Activated B cell treated with CpG ODN at 0.5 μM for 24 hours (primary cell): Measurements from ENCODE around the gene DLG2. TPM values are rescaled to one million over a fixed set of nuclear protein-coding genes. Genes with fewer than 3 reads are reported as not detected.

ENCODE experiments used
- ATAC-seq: fragments of 200-7000 bp; cut with Tn5 transposase; one replicate; pipeline ENCODE4 v1.10.0; 2021; ENCODE audit warnings: low read depth, mild to moderate bottlenecking, moderate library complexity
- CTCF ChIA-PET: fragments of 350-600 bp; sonication (Branson Sonifier 250); formaldehyde crosslinking; loops from one replicate; lab custom pipeline; 2021; ENCODE audit warnings: antibody characterized with exemption; lab: Charles Lee
- POLR2A ChIA-PET: fragments of 350-600 bp; sonication (Branson Sonifier 250); formaldehyde crosslinking; loops from one replicate; lab custom pipeline; 2021; ENCODE audit warnings: antibody characterized with exemption; lab: Charles Lee
- DNase-seq: peaks from one replicate; pipeline ENCODE4 v3.0.0; 2022
- H3K27ac Mint-ChIP-seq: one replicate; pipeline ENCODE4 v1.8.0; 2020; ENCODE audit warnings: mixed read lengths
- H3K27me3 Mint-ChIP-seq: one replicate; pipeline ENCODE4 v1.8.0; 2021; ENCODE audit warnings: mixed read lengths
- H3K36me3 Mint-ChIP-seq: one replicate; pipeline ENCODE4 v1.8.0; 2021; ENCODE audit warnings: low read depth, mixed read lengths
- H3K4me1 Mint-ChIP-seq: one replicate; pipeline ENCODE4 v1.8.0; 2021; ENCODE audit warnings: mixed read lengths
- H3K4me3 Mint-ChIP-seq: one replicate; pipeline ENCODE4 v1.8.0; 2020; ENCODE audit warnings: mild to moderate bottlenecking, mixed read lengths
- H3K9me3 Mint-ChIP-seq: one replicate; pipeline ENCODE4 v1.8.0; 2020; ENCODE audit warnings: mixed read lengths
- CTCF ChIP-seq: fragments of 200-600 bp; IDR thresholded peaks from one replicate; pipeline ENCODE4 v1.8.0; 2022; ENCODE audit warnings: antibody characterized with exemption, mild to moderate bottlenecking
- intact Hi-C: fragments of 100-400 bp; cut with micrococcal nuclease; formaldehyde crosslinking; loops from one replicate; pipeline ENCODE4 v1.15.1; 2024
- total RNA-seq: library from RNA; stranded (reverse); gene quantifications from 2 replicates; pipeline ENCODE4 v1.2.3, GENCODE V29; 2022

The DLG2 gene
- total RNA-seq, 1 donor from 2014 or later: 2.7 TPM

DNA sequence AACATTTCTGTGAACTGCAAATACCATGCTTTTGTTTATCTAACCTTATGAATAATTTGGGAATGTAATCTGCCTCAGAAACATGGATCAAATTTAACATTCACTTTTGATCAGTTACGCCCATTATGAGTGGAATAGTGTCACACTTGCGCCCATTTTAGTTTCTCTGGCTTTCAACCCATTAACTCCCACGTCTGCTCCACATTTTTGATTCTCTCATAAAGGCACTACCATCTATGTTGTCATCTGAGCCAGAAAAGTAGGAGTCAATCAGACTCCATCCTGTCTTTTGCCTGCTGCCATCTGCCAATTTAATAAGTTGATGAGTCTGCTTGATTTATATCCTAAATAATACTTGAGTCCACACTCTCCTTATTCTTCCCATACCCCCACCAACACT, 1090.7 kb downstream of the DLG2 start:
- H3K36me3 Mint-ChIP-seq: no peaks in the 10 kb centered on the region
- ATAC-seq (no peak), DNase-seq (no peak)
- H3K4me1 Mint-ChIP-seq: no peaks in the 10 kb centered on the region
- CTCF ChIA-PET: no interaction called here
- no peak overlapping the region for H3K4me3 Mint-ChIP-seq
- POLR2A ChIA-PET: no interaction called here
- no peak overlapping the region for H3K27ac Mint-ChIP-seq
- H3K9me3 Mint-ChIP-seq: no peaks in the 10 kb centered on the region
- TF ChIP-seq CTCF: no peak
- intact Hi-C loops: no loop called here
- peaks cover 8% of the 10 kb centered on the region for H3K27me3 Mint-ChIP-seq

DNA sequence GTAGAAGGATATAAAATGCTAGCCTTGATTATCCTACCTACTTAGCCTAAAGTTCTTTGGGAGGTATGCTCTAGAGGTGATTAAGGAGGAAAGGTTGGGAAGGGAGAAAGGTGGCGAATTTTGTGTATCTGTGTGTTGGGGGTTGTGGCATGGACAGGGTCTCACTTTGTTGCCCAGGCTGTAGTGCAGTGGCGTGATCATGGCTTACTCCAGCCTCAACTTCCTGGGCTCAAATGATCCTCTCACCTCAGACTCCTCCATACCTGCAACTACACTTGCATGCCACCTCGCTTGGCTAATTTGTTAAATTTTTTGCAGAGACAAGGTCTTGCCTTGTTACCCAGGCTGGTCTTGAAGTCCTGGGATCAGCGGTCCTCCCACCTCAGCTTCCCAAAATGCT, 1094.8 kb downstream of the DLG2 start:
- TF ChIP-seq CTCF: no peak
- intact Hi-C loops: no loop called here
- DNase-seq (no peak), ATAC-seq (no peak)
- CTCF ChIA-PET: no interaction called here
- Mint-ChIP-seq H3K4me3 (no peak overlapping the region), H3K27me3 (peaks cover 21% of the 10 kb centered on the region), H3K36me3 (no peaks in the 10 kb centered on the region), H3K27ac (no peak overlapping the region), H3K4me1 (peaks cover 11% of the 10 kb centered on the region), H3K9me3 (no peaks in the 10 kb centered on the region)
- POLR2A ChIA-PET: no interaction called here

- intact Hi-C loops: no loop called here
These were observed 1100.9 kb downstream of the DLG2 start for GRCh38 chr11:84526250-84526649.

GRCh38 chr11:84524422-84525051, 1102.6 kb downstream of the DLG2 start:
- ChIA-PET POLR2A (no interaction called here), CTCF (interaction anchor here (0.6 to 1.4 kb wide), 3 partner anchors 9 to 141 kb away, joined by 3 to 4 read pairs (median 3); no protein-coding TSS in a partner anchor)
- intact Hi-C loops: loop anchor here (2.0 kb wide), 1 partner anchor 140 kb away; no protein-coding TSS in a partner anchor
- H3K4me3 Mint-ChIP-seq: no peak overlapping the region
- H3K4me1 Mint-ChIP-seq: no peaks in the 10 kb centered on the region
- peaks cover 13% of the 10 kb centered on the region for H3K27me3 Mint-ChIP-seq
- no peak for TF ChIP-seq CTCF
- no peaks in the 10 kb centered on the region for H3K9me3 Mint-ChIP-seq
- DNase-seq: no peak
- no peaks in the 10 kb centered on the region for H3K36me3 Mint-ChIP-seq
- no peak for ATAC-seq
- no peak overlapping the region for H3K27ac Mint-ChIP-seq

More at GRCh38 chr11:84526250-84526649, 1100.9 kb downstream of the DLG2 start:
- TF ChIP-seq CTCF: no peak
- no peak for ATAC-seq
- ChIA-PET CTCF (no interaction called here), POLR2A (no interaction called here)
- Mint-ChIP-seq H3K9me3 (no peaks in the 10 kb centered on the region), H3K4me1 (peaks cover 11% of the 10 kb centered on the region), H3K27me3 (peaks cover 18% of the 10 kb centered on the region), H3K27ac (no peak overlapping the region), H3K4me3 (no peak overlapping the region), H3K36me3 (no peaks in the 10 kb centered on the region)
- DNase-seq: no peak

DNA sequence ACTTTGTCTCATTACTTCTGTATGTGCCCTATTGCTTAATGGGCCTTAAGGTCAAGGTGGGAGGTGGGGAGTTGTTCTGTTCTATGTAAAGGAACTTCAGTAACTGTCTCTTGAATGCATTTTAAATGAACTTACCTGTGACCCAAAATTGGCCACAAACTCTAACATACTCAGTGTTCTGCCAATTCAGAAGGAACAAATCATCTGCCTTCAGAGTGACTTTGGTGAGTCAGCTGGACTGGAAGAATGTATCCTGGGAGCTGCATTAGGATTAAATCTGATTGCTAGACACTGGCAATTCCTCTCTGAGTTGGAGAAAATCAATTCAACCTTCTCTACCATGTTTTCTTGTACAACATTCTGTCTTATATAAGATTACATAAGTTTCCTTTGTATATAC, 1104.8 kb downstream of the DLG2 start:
- intact Hi-C loops: no loop called here
- ChIA-PET POLR2A (no interaction called here), CTCF (no interaction called here)
- no peaks in the 10 kb centered on the region for H3K27me3 Mint-ChIP-seq
- H3K27ac Mint-ChIP-seq: no peak overlapping the region
- H3K9me3 Mint-ChIP-seq: no peaks in the 10 kb centered on the region
- H3K36me3 Mint-ChIP-seq: no peaks in the 10 kb centered on the region
- DNase-seq (no peak), ATAC-seq (no peak)
- no peaks in the 10 kb centered on the region for H3K4me1 Mint-ChIP-seq
- no peak for TF ChIP-seq CTCF
- H3K4me3 Mint-ChIP-seq: no peak overlapping the region
